Gastrocnemius medialis (tissue), 4 donors: ENCODE results near the gene HDAC7. TPM values are rescaled to one million over a fixed set of nuclear protein-coding genes. Genes with fewer than 3 reads are reported as not detected.

Experiments used
- ATAC-seq, 2 donors: fragments of 150-250 bp; one replicate each; pipeline ENCODE4 v1.9.1; 2016
- DNase-seq, 2 donors: peaks; one replicate each; pipeline ENCODE4 v3.0.0-alpha.2; 2019
- H3K27ac ChIP-seq, 4 donors: fragments of 200-600 bp; sonication (generic); 1 replicate in 1 of 4; 2 replicates in 3 of 4; pipeline ENCODE4 v1.5.1; 2016 to 2018; ENCODE audit warnings: mild to moderate bottlenecking in 2 of 4, moderate library complexity in 1 of 4
- H3K27me3 ChIP-seq, 3 donors: fragments of 200-600 bp; sonication (generic) in 2 of 3; 1 replicate in 1 of 3; 2 replicates in 2 of 3; pipeline versions ENCODE4 v1.5.1 to v1.6.0; 2016 to 2019; ENCODE audit warnings: mild to moderate bottlenecking in 1 of 3, moderate library complexity in 1 of 3
- H3K36me3 ChIP-seq, 2 donors: fragments of 200-600 bp; sonication (generic) in 1 of 2; one replicate each; pipeline ENCODE4 v1.5.1; 2017 to 2018
- H3K4me1 ChIP-seq, 2 donors: fragments of 200-600 bp; sonication (generic) in 1 of 2; one replicate each; pipeline ENCODE4 v1.5.1; 2016 to 2017; ENCODE audit warnings: mild to moderate bottlenecking in 2 of 2
- H3K4me3 ChIP-seq, 4 donors: fragments of 200-600 bp; sonication (generic) in 3 of 4; 1 replicate in 1 of 4; 2 replicates in 3 of 4; pipeline ENCODE4 v1.5.1; 2016 to 2019; ENCODE audit warnings: mild to moderate bottlenecking in 2 of 4
- H3K9me3 ChIP-seq, 3 donors: fragments of 200-600 bp; sonication (generic) in 2 of 3; 1 replicate in 1 of 3; 2 replicates in 2 of 3; pipeline ENCODE4 v1.5.1; 2016 to 2019
- CTCF ChIP-seq, 5 experiments: fragments of 450-650 bp in 3 of 5; fragments of 200-600 bp in 2 of 5; sonication (generic) in 2 of 5; IDR thresholded peaks in 4 of 5; conservative IDR thresholded peaks in 1 of 5; 1 replicate in 4 of 5; 2 replicates in 1 of 5; pipeline ENCODE4 v1.5.1; 2016 to 2019; ENCODE audit warnings: antibody characterized with exemption in 5 of 5, mild to moderate bottlenecking in 3 of 5, moderate library complexity in 3 of 5
- POLR2A ChIP-seq, 2 donors: fragments of 450-650 bp; IDR thresholded peaks; one replicate each; pipeline ENCODE4 v1.6.1; 2017; ENCODE audit warnings: antibody characterized with exemption in 2 of 2, mild to moderate bottlenecking in 2 of 2, moderate library complexity in 2 of 2
- in situ Hi-C, 4 donors: fragments of 200-750 bp; cut with MboI; loops; one replicate each; pipeline versions ENCODE4 v1.15.0 to v1.8.0; 2017; ENCODE audit warnings: low sequenced_read_pairs in 4 of 4
- intact Hi-C: fragments of 100-400 bp; cut with DNase I; formaldehyde crosslinking; loops from one replicate; pipeline ENCODE4 v1.15.1; 2023; ENCODE audit warnings: low total_unique reads
- total RNA-seq, 4 donors: library from RNA; depleted of rRNA; stranded (reverse); fragments of >200 nt; gene quantifications; one replicate each; pipeline versions ENCODE4 v1.1.0 to v1.2.3, GENCODE V29; 2016

Gene HDAC7
- total RNA-seq, 4 donors from 2014 or later, result 12.2 to 27.1 (median 17.0) TPM

DNA sequence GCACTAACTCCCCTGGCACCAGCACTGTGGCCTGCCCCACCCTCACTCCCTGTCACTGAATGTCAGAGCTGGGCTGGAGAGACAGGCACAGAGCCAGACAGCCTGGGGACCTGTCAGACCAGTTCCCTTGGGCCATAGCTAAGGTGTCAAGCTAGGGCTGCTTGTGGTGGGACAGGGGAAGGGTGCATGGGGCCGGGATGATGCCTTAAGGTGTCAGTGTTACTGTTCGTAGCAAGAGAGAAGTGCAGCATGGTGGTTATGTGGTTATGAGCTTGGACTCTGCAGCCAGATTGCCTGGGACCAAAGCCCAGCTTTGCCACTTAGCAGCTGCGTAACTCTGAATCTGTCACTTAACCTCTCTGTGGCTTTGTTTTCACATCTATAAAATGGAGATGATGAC is 64.8 kb downstream of the HDAC7 start:
- H3K36me3 ChIP-seq, result no peaks in the 10 kb centered on the region
- TF ChIP-seq CTCF (IDR thresholded peaks at IDR 0.05 in 4 of 5, conservative IDR thresholded peaks at IDR 0.05 in 1 of 5) (no peak), POLR2A (IDR thresholded peaks at IDR 0.05) (no peak)
- peak overlapping the region; percentile 75 to 90 (median 78) for H3K27ac ChIP-seq
- in situ Hi-C loops, result no loop called here
- no peaks in the 10 kb centered on the region for H3K9me3 ChIP-seq
- peak overlapping the region; percentile 62 to 91 (median 72) for H3K4me3 ChIP-seq
- no peak for ATAC-seq
- intact Hi-C loops, result loop anchor here (5.0 kb wide), 1 partner anchor 38 kb away; no protein-coding TSS in a partner anchor
- peaks cover 41 to 50% of the 10 kb centered on the region in 2 donors for H3K4me1 ChIP-seq
- DNase-seq, result no peak
- H3K27me3 ChIP-seq, result no peaks in the 10 kb centered on the region

GRCh38 chr12:47754126-47754525 is 65.6 kb downstream of the HDAC7 start:
- ATAC-seq, result no peak
- H3K4me1 ChIP-seq, result peaks cover 35 to 43% of the 10 kb centered on the region in 2 donors
- in situ Hi-C loops, result no loop called here
- H3K36me3 ChIP-seq, result no peaks in the 10 kb centered on the region
- H3K27ac ChIP-seq, result peak overlapping the region; percentile 75 to 90 (median 78)
- DNase-seq, result no peak
- peak overlapping the region; percentile 12 to 77 (median 50) for H3K4me3 ChIP-seq
- H3K9me3 ChIP-seq, result no peaks in the 10 kb centered on the region
- H3K27me3 ChIP-seq, result no peaks in the 10 kb centered on the region
- no peak for TF ChIP-seq POLR2A (IDR thresholded peaks at IDR 0.05)
- no peak for TF ChIP-seq CTCF (IDR thresholded peaks at IDR 0.05 in 4 of 5, conservative IDR thresholded peaks at IDR 0.05 in 1 of 5)
- intact Hi-C loops, result no loop called here

- peak; percentile 83 to 91 for ATAC-seq
Measured at GRCh38 chr12:47753021-47754001, 66.4 kb downstream of the HDAC7 start.

DNA sequence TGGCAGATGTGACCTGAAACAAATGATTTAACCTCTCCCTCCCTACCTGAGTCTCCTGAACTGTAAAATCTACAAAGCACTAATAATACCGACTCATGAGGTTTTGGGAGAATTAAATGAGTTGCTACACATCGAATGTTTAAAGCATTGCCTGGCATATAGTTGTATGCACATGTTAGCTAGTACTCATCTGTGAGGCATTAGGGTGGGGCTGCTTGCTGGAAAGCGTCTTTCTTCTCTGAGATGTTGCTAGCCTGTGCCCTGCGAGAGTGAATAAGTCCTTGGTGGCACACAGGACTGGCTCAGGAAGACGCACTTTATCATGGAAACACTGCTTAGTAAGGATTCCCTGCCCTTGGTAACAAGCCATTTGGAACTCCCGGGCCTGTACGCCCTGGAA is 67.2 kb downstream of the HDAC7 start:
- Histone ChIP-seq H3K4me1 (peaks cover 33 to 42% of the 10 kb centered on the region in 2 donors), H3K27ac (peak overlapping the region; percentile 75 to 90 (median 78)), H3K4me3 (peak overlapping the region in 1 of 4 donors; percentile 62), H3K36me3 (no peaks in the 10 kb centered on the region), H3K9me3 (no peaks in the 10 kb centered on the region), H3K27me3 (no peaks in the 10 kb centered on the region)
- intact Hi-C loops, result no loop called here
- DNase-seq (no peak), ATAC-seq (no peak)
- TF ChIP-seq CTCF (IDR thresholded peaks at IDR 0.05 in 4 of 5, conservative IDR thresholded peaks at IDR 0.05 in 1 of 5) (no peak), POLR2A (IDR thresholded peaks at IDR 0.05) (no peak)
- in situ Hi-C loops, result no loop called here

More at GRCh38 chr12:47753021-47754001, 66.4 kb downstream of the HDAC7 start:
- peak overlapping the region; percentile 75 to 90 (median 78) for H3K27ac ChIP-seq
- no peaks in the 10 kb centered on the region for H3K36me3 ChIP-seq
- no peaks in the 10 kb centered on the region for H3K27me3 ChIP-seq
- H3K9me3 ChIP-seq, result no peaks in the 10 kb centered on the region
- DNase-seq, result peak; percentile 92
- H3K4me3 ChIP-seq, result peak overlapping the region; percentile 12 to 77 (median 50)
- H3K4me1 ChIP-seq, result peaks cover 33 to 42% of the 10 kb centered on the region in 2 donors
- TF ChIP-seq POLR2A (IDR thresholded peaks at IDR 0.05), result peak in 1 of 2 donors; percentile 10
- TF ChIP-seq CTCF (IDR thresholded peaks at IDR 0.05 in 4 of 5, conservative IDR thresholded peaks at IDR 0.05 in 1 of 5), result peak in 2 of 5 experiments; percentile 7 to 22
- intact Hi-C loops (no loop called here), in situ Hi-C loops (no loop called here)
